GM06990 (cell line): ENCODE data around the gene MAPK1.

Source experiments
- DNase-seq: peaks from one replicate; pipeline ENCODE4 v3.0.0-alpha.2; 2011; ENCODE audit not compliant: insufficient read length; ENCODE audit errors: extremely low read depth
- H3K27me3 ChIP-seq: replicated peaks from 2 replicates; pipeline ENCODE4 v1.6.0; 2011; ENCODE audit warnings: low read length; ENCODE audit not compliant: control insufficient read depth, insufficient read depth
- H3K36me3 ChIP-seq: 2 replicates; pipeline ENCODE4 v1.5.1; 2011; ENCODE audit warnings: low read length; ENCODE audit not compliant: control insufficient read depth, insufficient read depth
- H3K4me3 ChIP-seq: replicated peaks from 2 replicates; pipeline ENCODE4 v1.5.1; 2011; ENCODE audit warnings: low read depth, mild to moderate bottlenecking, control low read depth, low read length
- CTCF ChIP-seq: IDR thresholded peaks from 2 replicates; pipeline ENCODE4 v1.5.1; 2011; ENCODE audit warnings: low read length, control low read depth, mild to moderate bottlenecking, inconsistent platforms; ENCODE audit not compliant: insufficient read depth, poor library complexity, severe bottlenecking

The MAPK1 gene

GRCh38 chr22:21866833-21867527, 465 bp downstream of the MAPK1 start:
- H3K27me3 ChIP-seq: no peaks in the 10 kb centered on the region
- H3K36me3 ChIP-seq: no peaks in the 10 kb centered on the region
- TF ChIP-seq CTCF: no peak
- DNase-seq: peak; percentile 55
- peak overlapping the region; percentile 86 for H3K4me3 ChIP-seq

GRCh38 chr22:21865041-21865440, 2.4 kb downstream of the MAPK1 start:
- Histone ChIP-seq H3K36me3 (no peaks in the 10 kb centered on the region), H3K27me3 (no peaks in the 10 kb centered on the region), H3K4me3 (no peak overlapping the region)
- DNase-seq: no peak
- no peak for TF ChIP-seq CTCF

- no peak for TF ChIP-seq CTCF
- H3K27me3 ChIP-seq: no peaks in the 10 kb centered on the region
- H3K4me3 ChIP-seq: no peak overlapping the region
- no peak for DNase-seq
- no peaks in the 10 kb centered on the region for H3K36me3 ChIP-seq
Observed at GRCh38 chr22:21862386-21863245, 4.8 kb downstream of the MAPK1 start.

GRCh38 chr22:21861851-21862250, 5.6 kb downstream of the MAPK1 start:
- Histone ChIP-seq H3K27me3 (no peaks in the 10 kb centered on the region), H3K4me3 (no peak overlapping the region), H3K36me3 (no peaks in the 10 kb centered on the region)
- no peak for TF ChIP-seq CTCF
- no peak for DNase-seq

- DNase-seq: no peak
- H3K4me3 ChIP-seq: no peak overlapping the region
- TF ChIP-seq CTCF: no peak
Observed at GRCh38 chr22:21861264-21861848, 6.1 kb downstream of the MAPK1 start.

More at GRCh38 chr22:21861264-21861848, 6.1 kb downstream of the MAPK1 start:
- H3K27me3 ChIP-seq: no peaks in the 10 kb centered on the region
- no peaks in the 10 kb centered on the region for H3K36me3 ChIP-seq
